Neural cell (in vitro differentiated cells): ENCODE results near the gene EEF2KMT. TPM values are rescaled to one million over a fixed set of nuclear protein-coding genes. Genes with fewer than 3 reads are reported as not detected.
"Not testable (repeated sequence)": the region's sequence is repeated elsewhere in the genome, so short reads cannot be mapped to it uniquely, and the experiment has no call there.

ENCODE experiments used
- H2AFZ ChIP-seq: fragments of 200-600, 300-800 bp; sonication (generic), shearing (Covaris generic); 2 replicates; pipeline ENCODE4 v1.6.0; 2014; ENCODE audit warnings: low read depth, mild to moderate bottlenecking, antibody characterized with exemption, low read length, moderate library complexity
- H3F3A ChIP-seq: fragments of 200-600 bp; shearing (Covaris generic); 2 replicates; pipeline ENCODE4 v1.6.1; 2016; ENCODE audit warnings: mild to moderate bottlenecking, moderate library complexity, mixed read lengths, antibody characterized with exemption, low read length; ENCODE audit not compliant: insufficient read depth, poor library complexity, severe bottlenecking
- H3K27ac ChIP-seq: fragments of 200-600, 300-800 bp; sonication (generic), shearing (Covaris generic); 2 replicates; pipeline ENCODE4 v1.5.1; 2014; ENCODE audit warnings: mild to moderate bottlenecking, low read length, moderate library complexity
- H3K27me3 ChIP-seq: fragments of 300-800, 200-600 bp; sonication (generic), shearing (Covaris generic); 2 replicates; pipeline ENCODE4 v1.6.0; 2014; ENCODE audit warnings: mild to moderate bottlenecking, low read depth, low read length, moderate library complexity; ENCODE audit not compliant: insufficient read depth
- H3K36me3 ChIP-seq: fragments of 300-800, 200-600 bp; sonication (generic), shearing (Covaris generic); 2 replicates; pipeline ENCODE4 v1.5.1; 2014; ENCODE audit warnings: mild to moderate bottlenecking, antibody characterized with exemption, low read length, moderate library complexity; ENCODE audit not compliant: insufficient read depth
- H3K4me2 ChIP-seq: fragments of 300-800, 200-600 bp; sonication (generic), shearing (Covaris generic); 2 replicates; pipeline ENCODE4 v1.6.0; 2014; ENCODE audit warnings: mild to moderate bottlenecking, low read length
- H3K4me3 ChIP-seq: fragments of 300-800, 200-600 bp; sonication (generic), shearing (Covaris generic); 2 replicates; pipeline ENCODE4 v1.5.1; 2014; ENCODE audit warnings: mild to moderate bottlenecking, low read length, moderate library complexity
- H3K79me2 ChIP-seq: fragments of 200-600 bp; shearing (Covaris generic); replicated peaks from 2 replicates; pipeline ENCODE4 v1.6.0; 2014; ENCODE audit warnings: mild to moderate bottlenecking, low read length, moderate library complexity; ENCODE audit not compliant: insufficient read depth
- H3K9ac ChIP-seq: fragments of 300-800, 200-600 bp; sonication (generic), shearing (Covaris generic); 2 replicates; pipeline ENCODE4 v1.6.1; 2016; ENCODE audit warnings: mild to moderate bottlenecking, low read length, mixed read lengths
- H3K9me2 ChIP-seq: fragments of 200-600 bp; shearing (Covaris generic); 2 replicates; pipeline ENCODE4 v1.6.1; 2016; ENCODE audit warnings: mild to moderate bottlenecking, low read length, mixed read lengths; ENCODE audit not compliant: insufficient read depth
- H3K9me3 ChIP-seq: fragments of 200-600, 300-800 bp; sonication (generic), shearing (Covaris generic); 2 replicates; pipeline ENCODE4 v1.6.1; 2016; ENCODE audit warnings: mild to moderate bottlenecking, mixed run types, low read length, moderate library complexity, mixed read lengths
- H4K20me1 ChIP-seq: fragments of 200-600 bp; shearing (Covaris generic); 2 replicates; pipeline ENCODE4 v1.6.1; 2016; ENCODE audit warnings: mild to moderate bottlenecking, mixed run types; ENCODE audit not compliant: insufficient read depth
- CTCF ChIP-seq: fragments of 450-650 bp; IDR thresholded peaks from 2 replicates; pipeline ENCODE4 v1.5.1; 2014; ENCODE audit warnings: antibody characterized with exemption, mild to moderate bottlenecking, moderate library complexity; ENCODE audit not compliant: poor library complexity, severe bottlenecking
- EP300 ChIP-seq: fragments of 450-650 bp; conservative IDR thresholded peaks from 2 replicates; pipeline ENCODE4 v1.6.1; 2014; ENCODE audit warnings: antibody characterized with exemption, mild to moderate bottlenecking, moderate library complexity; ENCODE audit not compliant: poor library complexity, severe bottlenecking
- EZH2 ChIP-seq: fragments of 200-600, 300-800 bp; shearing (Covaris generic), sonication (generic); IDR thresholded peaks from 2 replicates; pipeline ENCODE4 v1.6.1; 2014; ENCODE audit warnings: antibody characterized with exemption, low read length, borderline replicate concordance, mild to moderate bottlenecking; ENCODE audit not compliant: insufficient read depth, poor library complexity, severe bottlenecking
- MXI1 ChIP-seq: fragments of 450-650 bp; conservative IDR thresholded peaks from 2 replicates; pipeline ENCODE4 v1.6.1; 2014; ENCODE audit warnings: antibody characterized with exemption, mild to moderate bottlenecking; ENCODE audit not compliant: poor library complexity, severe bottlenecking
- POLR2AphosphoS5 ChIP-seq: IDR thresholded peaks from 2 replicates; pipeline ENCODE4 v1.6.1; 2012
- RAD21 ChIP-seq: fragments of 450-650 bp; conservative IDR thresholded peaks from 2 replicates; pipeline ENCODE4 v1.6.1; 2014; ENCODE audit warnings: antibody characterized with exemption, mild to moderate bottlenecking, moderate library complexity
- SMC3 ChIP-seq: fragments of 450-650 bp; conservative IDR thresholded peaks from 2 replicates; pipeline ENCODE4 v1.6.1; 2014; ENCODE audit warnings: antibody characterized with exemption, mild to moderate bottlenecking, moderate library complexity; ENCODE audit not compliant: poor library complexity
- TAF1 ChIP-seq: IDR thresholded peaks from 2 replicates; pipeline ENCODE4 v1.6.1; 2012; ENCODE audit warnings: low read depth
- polyA plus RNA-seq: library from polyadenylated mRNA; depleted of rRNA; stranded (reverse); fragments of >200 nt; gene quantifications from 2 replicates; pipeline ENCODE4 v1.2.3, GENCODE V29; 2014
- TF ChIP-seq, protein P1 (sequence below): IDR thresholded peaks from 2 replicates; pipeline ENCODE4 v1.6.1; 2012; ENCODE audit warnings: borderline replicate concordance

EEF2KMT gene
- polyA plus RNA-seq, 1 donor from 2014 or later: 4.6 TPM

- H2AFZ ChIP-seq, H3K27me3 ChIP-seq, H3F3A ChIP-seq, H3K4me2 ChIP-seq, H3K9ac ChIP-seq, H3K4me3 ChIP-seq, H3K9me3 ChIP-seq, H4K20me1 ChIP-seq, H3K36me3 ChIP-seq, H3K79me2 ChIP-seq, H3K27ac ChIP-seq, H3K9me2 ChIP-seq: not testable (repeated sequence)
These were observed 16.6 kb downstream of the EEF2KMT start for GRCh38 chr16:5080996-5081395.

DNA sequence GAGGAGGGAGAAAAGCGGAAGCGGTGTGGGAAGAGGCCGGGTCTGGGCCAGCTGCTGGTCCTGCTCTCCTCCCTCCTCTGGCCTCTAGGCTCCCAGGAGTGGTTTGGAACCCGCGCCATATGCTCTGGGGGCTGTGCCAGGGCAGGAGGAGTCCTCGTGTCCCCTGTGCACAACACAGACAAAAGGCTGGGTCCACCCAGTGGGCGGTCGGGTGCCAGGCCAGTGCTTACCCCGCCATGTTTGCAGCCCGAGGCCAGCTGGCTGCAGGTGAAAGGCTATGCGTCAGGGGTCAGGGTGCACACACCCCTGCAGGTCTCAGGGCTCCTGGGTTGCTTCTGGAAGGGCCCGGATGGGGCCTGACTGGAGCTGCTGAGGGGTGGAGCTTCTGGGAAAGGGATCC lies 17.1 kb downstream of the EEF2KMT start:
- H3K36me3 ChIP-seq, H4K20me1 ChIP-seq, H3K9me2 ChIP-seq, H3K4me3 ChIP-seq, H2AFZ ChIP-seq, H3K27me3 ChIP-seq, H3K27ac ChIP-seq, H3K9ac ChIP-seq, H3K9me3 ChIP-seq, H3K79me2 ChIP-seq, H3K4me2 ChIP-seq, H3F3A ChIP-seq: not testable (repeated sequence)

DNA sequence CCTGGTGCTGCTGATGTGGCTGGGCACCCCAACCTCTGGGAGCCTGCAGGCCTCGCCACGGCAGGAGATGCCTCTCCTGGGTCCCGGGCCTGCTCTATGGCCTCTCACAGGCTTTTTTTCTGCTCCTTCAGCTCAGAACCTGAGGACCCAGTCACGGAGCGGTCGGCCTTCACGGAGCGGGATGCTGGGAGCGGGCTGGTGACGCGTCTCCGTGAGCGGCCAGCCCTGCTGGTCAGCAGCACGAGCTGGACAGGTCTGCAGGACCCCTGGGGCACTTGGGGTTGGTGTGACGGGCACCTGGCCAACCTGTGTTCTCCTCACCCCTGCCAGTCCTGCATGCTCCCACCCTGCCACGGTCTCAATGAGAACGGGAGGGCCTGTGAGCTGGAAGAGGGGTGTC lies 19.0 kb downstream of the EEF2KMT start:
- H3K27me3 ChIP-seq: no peaks in the 10 kb centered on the region
- no peak overlapping the region for H3K4me2 ChIP-seq
- H3K9me2 ChIP-seq: no peaks in the 10 kb centered on the region
- H4K20me1 ChIP-seq: no peaks in the 10 kb centered on the region
- H3K36me3 ChIP-seq: no peaks in the 10 kb centered on the region
- TF ChIP-seq, protein P1, sequence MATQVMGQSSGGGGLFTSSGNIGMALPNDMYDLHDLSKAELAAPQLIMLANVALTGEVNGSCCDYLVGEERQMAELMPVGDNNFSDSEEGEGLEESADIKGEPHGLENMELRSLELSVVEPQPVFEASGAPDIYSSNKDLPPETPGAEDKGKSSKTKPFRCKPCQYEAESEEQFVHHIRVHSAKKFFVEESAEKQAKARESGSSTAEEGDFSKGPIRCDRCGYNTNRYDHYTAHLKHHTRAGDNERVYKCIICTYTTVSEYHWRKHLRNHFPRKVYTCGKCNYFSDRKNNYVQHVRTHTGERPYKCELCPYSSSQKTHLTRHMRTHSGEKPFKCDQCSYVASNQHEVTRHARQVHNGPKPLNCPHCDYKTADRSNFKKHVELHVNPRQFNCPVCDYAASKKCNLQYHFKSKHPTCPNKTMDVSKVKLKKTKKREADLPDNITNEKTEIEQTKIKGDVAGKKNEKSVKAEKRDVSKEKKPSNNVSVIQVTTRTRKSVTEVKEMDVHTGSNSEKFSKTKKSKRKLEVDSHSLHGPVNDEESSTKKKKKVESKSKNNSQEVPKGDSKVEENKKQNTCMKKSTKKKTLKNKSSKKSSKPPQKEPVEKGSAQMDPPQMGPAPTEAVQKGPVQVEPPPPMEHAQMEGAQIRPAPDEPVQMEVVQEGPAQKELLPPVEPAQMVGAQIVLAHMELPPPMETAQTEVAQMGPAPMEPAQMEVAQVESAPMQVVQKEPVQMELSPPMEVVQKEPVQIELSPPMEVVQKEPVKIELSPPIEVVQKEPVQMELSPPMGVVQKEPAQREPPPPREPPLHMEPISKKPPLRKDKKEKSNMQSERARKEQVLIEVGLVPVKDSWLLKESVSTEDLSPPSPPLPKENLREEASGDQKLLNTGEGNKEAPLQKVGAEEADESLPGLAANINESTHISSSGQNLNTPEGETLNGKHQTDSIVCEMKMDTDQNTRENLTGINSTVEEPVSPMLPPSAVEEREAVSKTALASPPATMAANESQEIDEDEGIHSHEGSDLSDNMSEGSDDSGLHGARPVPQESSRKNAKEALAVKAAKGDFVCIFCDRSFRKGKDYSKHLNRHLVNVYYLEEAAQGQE: no peak
- no peak for TF ChIP-seq RAD21
- H2AFZ ChIP-seq: no peak overlapping the region
- H3K27ac ChIP-seq: no peak overlapping the region
- H3K9me3 ChIP-seq: no peaks in the 10 kb centered on the region
- no peak overlapping the region for H3K9ac ChIP-seq
- H3K4me3 ChIP-seq: no peak overlapping the region
- H3K79me2 ChIP-seq: no peaks in the 10 kb centered on the region
- no peaks in the 10 kb centered on the region for H3F3A ChIP-seq

DNA sequence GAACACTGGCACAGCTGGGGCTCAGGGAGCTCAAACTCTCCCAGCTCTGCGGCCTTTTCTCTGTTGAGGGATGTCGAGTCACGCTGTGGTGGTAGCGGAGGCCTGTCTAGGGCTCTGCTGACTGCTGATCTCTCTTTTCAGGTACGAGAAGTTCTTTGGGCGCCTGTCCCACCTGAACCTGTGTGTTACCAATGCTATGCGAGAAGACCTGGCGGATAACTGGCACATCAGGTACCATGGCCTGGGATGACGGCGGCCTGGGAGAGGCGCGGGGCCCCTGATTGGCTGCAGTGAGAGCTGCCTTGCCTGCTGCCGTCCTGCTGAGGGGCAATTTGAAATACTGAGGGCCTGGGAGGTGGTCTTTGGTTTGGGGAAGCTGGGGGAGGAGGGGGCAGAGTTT lies 20.3 kb downstream of the EEF2KMT start:
- H2AFZ ChIP-seq: no peak overlapping the region
- no peaks in the 10 kb centered on the region for H3K9me2 ChIP-seq
- no peak overlapping the region for H3K9ac ChIP-seq
- H4K20me1 ChIP-seq: no peaks in the 10 kb centered on the region
- H3K36me3 ChIP-seq: no peaks in the 10 kb centered on the region
- no peaks in the 10 kb centered on the region for H3F3A ChIP-seq
- H3K27me3 ChIP-seq: no peaks in the 10 kb centered on the region
- H3K4me3 ChIP-seq: no peak overlapping the region
- H3K9me3 ChIP-seq: no peaks in the 10 kb centered on the region
- H3K79me2 ChIP-seq: no peaks in the 10 kb centered on the region
- H3K4me2 ChIP-seq: no peak overlapping the region
- H3K27ac ChIP-seq: no peak overlapping the region
- TF ChIP-seq CTCF: no peak
- TF ChIP-seq RAD21: no peak
- no peak for TF ChIP-seq SMC3
- TF ChIP-seq EZH2: no peak
- TF ChIP-seq, protein P1: no peak
- TF ChIP-seq TAF1: no peak
- no peak for TF ChIP-seq MXI1
- no peak for TF ChIP-seq POLR2AphosphoS5
- no peak for TF ChIP-seq EP300
